Hippocampal formation (tissue), 2 donors: ENCODE measurements around the gene GABRA1.

ENCODE experiments used
- DNase-seq, 2 donors: peaks; one replicate each; lab custom pipeline; 2025; lab: John Stamatoyannopoulos, UW

Gene GABRA1

DNA sequence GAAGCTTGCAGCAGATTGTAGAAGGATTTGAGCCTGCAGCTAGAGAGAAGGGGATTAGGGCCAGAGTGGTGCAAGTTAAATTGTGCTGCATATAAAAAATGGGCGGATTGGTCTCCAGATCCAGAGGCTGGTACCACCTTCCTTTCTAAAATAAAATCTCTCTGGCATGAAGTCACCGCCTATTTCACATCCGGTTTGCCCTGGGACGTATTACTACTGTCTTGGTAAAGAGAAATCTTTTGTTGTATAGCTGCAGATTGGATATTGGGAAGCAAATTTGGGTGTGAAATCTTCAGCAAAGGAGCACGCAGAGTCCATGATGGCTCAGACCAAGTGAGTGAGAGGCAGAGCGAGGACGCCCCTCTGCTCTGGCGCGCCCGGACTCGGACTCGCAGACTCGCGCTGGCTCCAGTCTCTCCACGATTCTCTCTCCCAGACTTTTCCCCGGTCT is at the start of gene GABRA1:
Gene GABRA1 (plus strand): TSS at position 180 of the 451 bp plus-strand sequence. CDS start 2,691 bp downstream, outside the sequence.
- DNase-seq: no peak

DNA sequence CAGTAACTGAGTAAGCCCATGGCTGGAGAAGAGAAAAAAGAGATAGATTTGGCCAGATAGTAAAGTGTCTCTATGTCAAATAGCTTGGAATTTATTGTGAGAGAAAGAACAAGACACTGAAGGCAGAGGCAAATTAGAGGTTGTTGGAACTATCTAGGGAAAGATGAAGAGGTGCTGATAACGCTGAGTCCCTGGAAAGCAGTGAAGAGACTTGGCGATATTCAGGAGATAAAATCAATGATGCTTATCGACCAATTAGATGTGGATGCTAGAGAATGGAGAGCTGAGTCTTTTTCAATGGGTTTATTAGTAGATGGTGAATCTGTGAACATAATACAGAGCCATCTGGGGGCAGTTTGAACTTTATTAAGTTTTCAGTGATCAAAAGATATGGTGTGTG is 48.6 kb upstream of the GABRA1 start:
- DNase-seq: no peak

DNA sequence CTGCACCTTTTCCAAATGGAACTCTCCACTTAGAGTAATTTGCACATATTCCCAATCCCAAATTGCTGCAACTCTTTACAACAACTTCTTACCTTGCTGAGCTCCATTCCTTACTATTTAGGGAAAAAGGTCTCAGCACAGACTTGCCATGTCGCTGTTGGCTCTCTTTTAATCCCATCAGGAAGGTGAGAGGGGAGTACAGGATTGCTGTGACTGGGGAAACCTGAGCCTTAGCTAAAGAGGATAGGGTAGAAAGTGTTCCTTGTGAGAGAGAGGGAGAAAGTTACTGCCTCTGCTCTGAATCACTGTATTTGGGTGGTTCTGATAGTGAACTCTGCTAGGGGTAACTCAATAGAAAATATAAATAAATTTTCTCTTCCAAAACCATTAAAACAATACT is 43.7 kb upstream of the GABRA1 start:
- DNase-seq: no peak

DNA sequence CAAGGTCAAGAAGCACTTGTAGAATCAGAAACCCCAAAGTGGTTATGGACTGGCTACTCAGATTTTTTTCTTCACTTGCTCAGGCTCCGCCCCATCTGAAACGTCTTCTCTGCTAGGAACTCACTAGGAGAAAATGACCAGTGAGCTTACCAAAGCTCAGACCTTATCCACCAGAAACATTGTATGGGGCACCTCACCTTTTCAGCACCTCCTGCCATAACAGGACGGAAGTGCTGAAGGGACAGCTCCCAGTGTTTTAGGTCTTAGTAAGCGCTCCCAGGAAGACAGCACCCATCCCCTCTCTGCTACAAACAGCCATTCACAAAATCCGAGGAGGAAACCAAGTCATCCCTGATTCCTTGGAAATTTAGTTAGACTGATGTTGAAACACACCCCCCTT is 1.2 kb upstream of the GABRA1 start:
- no peak for DNase-seq

DNA sequence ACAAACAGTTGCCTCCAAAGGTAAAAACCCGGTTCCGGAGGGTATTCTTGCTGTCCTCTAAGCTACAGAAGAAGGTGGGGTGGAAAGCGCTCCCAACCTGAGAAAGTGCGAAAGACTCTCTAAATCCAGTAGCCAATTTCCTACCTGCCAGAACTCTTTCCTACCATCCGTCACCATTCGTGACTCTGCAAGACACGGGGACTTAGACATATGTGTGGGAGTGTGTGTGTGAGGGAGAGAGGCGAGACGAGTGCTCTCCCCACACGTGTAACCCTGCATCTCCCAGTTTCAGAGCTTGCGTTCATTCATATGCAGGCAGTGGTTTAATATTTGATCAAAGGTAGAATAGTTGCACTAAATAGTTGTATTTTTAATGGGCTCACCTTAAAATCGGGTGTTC is 473 bp upstream of the GABRA1 start:
- no peak for DNase-seq

DNA sequence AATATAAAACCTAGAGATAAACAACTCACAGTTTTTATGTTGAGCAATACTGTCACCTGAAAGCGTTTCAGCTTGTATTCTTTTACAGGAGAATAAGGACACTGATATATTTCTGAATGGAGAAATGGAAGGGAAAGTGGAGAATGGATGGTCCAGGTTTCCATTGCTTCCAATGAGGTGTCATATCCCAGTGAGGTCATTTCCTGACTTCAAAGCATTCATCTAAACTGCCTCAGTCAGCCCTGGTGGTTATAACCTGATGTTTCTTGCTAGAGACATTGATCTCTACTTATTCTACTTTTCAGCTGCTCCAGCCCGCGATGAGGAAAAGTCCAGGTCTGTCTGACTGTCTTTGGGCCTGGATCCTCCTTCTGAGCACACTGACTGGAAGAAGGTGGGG is 2.6 kb downstream of the GABRA1 start:
- no peak for DNase-seq

DNA sequence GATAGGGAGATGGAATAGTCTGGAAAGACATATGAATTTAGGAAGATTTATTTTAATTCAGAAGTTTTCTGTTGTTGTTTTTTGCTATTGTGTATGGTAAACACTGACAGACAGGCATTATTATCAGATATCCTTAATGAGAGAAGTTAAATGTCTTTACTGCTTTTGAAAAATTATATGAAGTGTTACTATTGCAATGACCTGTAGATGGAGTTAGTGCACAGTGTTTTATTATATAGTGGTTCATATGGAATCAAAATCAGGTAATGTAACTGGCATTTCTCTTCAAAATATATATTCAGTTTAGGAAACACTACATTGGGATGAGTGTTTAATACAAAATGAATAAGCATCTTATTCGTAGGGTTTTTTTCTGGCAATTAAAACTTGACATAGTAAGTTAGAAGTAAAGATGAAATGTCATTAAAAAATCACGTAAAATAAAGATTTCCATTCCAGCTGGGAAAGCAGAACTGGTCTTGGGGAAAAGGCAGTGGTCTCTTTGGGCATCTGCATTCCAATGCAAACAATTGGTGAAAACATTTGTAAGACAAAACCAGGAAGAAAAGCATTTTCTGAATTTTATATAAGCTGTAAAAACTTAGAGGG is 3.9 kb downstream of the GABRA1 start:
- no peak for DNase-seq

DNA sequence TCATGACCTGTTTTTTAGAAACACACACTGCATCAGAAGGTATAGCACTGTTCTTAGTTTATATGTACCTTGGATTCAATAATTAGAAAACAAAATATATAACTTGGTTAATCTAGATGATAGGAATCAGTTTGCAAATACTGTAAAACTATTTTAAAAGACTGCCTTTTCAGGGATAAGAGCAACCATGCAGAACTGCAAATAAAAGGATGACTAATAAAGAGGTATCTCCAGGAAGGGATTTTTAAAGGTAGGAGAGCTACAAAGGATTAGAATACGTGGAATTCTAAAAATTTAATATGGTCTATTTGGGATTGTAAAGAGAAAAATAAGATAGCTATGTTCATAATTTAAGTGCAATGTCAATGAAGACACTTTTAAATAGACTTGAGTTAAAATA is 9.4 kb downstream of the GABRA1 start:
- no peak for DNase-seq

DNA sequence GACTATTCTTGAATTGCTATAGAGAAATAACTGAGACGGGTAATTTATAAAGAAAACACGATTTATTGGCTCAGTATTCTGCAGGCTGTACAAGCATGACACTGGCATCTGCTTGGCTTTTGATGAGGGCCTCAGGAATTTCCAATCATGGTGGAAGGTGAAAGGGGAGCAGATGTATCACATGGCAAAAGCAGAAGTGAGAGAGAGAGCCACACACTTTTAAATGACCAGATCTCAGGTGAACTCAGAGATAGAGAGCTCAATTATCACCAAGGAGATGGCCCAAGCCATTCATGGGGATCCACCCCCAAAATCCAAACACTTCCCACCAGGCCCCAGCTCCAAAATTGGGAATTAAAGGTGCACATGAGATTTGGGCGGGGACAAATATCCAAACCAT is 15.3 kb downstream of the GABRA1 start:
- DNase-seq: no peak

DNA sequence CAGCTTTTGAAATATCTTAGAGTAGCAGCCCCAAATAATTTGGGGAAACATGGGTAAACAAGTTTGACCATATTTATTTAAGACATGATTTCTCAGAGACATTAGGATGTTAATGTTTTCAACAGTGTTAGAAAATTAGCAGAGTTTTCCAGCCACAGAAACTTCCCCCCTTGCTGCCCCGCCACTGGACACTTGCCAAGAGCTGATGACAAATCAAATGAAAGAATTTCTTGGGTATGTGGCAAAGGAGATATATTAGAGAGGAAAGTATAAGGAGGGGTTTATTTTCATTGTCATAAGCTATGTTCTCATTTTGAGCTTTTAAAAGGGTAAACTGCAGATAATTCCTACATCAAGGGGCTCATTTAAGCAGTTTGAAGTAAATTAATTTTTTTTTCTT is 15.9 kb downstream of the GABRA1 start:
- no peak for DNase-seq

DNA sequence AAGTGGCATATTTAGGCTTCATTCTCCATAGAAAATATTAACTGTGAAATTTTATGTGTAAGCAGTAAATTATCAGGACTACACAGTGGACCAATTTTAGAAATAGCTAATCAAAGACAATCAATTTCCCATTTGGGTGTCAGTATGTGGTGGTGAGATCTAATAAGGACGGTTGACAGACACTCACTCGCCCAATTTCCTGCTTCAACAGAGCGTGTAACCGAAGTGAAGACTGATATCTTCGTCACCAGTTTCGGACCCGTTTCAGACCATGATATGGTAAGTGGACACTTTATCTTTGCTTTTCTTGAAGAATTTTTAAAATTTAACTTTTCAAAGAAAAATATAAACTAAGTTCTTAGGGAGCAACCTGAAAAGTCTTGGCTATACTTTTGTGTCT is 17.6 kb downstream of the GABRA1 start:
- DNase-seq: no peak

DNA sequence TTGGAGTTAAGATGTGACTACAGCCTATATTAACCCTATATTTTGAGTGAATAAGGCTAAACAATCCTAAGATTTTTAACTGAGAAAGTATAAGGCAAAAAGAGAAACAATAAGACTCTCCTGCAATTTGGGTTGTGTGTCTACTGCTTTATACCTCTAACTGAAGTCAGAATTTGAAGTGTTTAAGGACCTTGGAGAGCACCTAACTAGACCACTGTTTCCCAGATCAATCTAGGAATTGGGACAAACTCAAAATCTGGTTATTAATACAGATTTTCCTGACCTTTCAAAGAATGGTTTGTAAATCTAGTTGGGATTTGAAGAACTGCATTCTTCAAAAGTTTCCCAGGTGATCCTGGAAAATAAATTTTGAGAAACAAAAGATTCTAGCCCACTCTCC is 42.1 kb downstream of the GABRA1 start:
- no peak for DNase-seq

DNA sequence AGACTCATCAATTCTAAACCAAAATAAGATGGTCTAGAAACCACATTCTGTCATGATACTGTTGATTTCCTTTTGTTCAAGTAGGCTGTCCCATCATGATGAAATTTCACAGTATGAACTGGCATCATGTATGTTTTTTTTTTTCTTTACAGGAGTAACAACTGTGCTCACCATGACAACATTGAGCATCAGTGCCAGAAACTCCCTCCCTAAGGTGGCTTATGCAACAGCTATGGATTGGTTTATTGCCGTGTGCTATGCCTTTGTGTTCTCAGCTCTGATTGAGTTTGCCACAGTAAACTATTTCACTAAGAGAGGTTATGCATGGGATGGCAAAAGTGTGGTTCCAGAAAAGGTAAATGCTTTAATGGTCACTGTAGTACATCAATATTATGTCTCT is 47.6 kb downstream of the GABRA1 start:
- no peak for DNase-seq

DNA sequence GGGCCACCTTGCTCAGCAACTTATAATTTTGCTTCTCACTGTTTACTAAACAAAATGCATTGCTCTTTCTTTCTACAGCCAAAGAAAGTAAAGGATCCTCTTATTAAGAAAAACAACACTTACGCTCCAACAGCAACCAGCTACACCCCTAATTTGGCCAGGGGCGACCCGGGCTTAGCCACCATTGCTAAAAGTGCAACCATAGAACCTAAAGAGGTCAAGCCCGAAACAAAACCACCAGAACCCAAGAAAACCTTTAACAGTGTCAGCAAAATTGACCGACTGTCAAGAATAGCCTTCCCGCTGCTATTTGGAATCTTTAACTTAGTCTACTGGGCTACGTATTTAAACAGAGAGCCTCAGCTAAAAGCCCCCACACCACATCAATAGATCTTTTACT is 49.1 kb downstream of the GABRA1 start:
- DNase-seq: no peak

DNA sequence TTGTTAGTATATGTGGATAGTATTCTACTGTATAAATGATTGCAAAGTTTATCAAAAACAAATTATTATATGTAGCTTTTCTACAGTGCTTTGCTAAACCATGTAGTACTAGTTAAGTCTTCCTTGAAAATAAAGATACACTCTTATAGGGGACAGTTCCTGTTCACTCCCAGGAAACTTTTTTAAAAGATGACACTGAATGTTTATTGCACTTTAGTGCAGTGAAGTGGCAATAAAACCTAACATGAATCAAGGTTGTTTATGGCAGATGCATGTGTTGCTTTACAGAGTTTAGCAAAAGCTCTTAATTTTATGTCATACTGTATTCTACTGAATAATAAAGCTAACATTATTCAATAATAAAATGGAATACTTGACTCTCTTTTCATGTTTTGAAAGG is 51.7 kb downstream of the GABRA1 start:
- no peak for DNase-seq

DNA sequence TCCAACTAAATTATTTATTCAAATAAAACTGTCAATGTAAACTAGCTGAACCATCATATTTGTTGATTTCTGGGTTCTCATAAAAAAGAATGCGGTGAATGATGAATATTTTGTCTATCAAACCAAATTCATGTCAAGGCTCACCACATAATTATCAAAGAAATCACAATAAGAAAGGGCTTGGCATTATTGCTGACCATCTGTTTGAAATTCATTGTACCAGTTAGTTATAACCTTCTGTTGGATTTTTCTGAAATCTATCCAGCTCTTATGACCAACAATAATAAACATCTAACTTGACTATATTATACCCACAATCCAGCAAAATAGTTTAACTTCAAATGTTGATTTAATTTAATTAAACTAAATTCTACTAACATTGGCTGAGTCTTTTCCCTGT is 53.1 kb downstream of the GABRA1 start:
- no peak for DNase-seq

DNA sequence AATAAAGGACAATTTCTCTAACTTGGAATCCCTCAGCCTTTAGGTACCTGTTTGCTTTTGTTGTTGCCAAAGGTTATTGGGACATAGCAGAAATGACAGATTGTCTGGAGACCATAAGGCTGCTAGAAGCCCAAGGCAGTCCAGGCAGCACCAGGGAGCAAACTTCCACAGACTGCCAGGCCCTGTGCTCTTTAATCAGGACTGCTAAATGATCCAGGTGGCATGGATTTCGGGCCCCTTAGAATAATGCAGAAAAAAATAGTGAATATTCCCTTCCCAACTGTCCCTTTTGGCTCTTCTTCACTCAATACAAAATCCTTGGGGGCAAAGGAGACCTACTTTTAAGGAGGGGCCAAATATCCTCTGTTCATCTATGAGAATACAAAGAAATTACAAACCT is 73.9 kb downstream of the GABRA1 start:
- DNase-seq: no peak

DNA sequence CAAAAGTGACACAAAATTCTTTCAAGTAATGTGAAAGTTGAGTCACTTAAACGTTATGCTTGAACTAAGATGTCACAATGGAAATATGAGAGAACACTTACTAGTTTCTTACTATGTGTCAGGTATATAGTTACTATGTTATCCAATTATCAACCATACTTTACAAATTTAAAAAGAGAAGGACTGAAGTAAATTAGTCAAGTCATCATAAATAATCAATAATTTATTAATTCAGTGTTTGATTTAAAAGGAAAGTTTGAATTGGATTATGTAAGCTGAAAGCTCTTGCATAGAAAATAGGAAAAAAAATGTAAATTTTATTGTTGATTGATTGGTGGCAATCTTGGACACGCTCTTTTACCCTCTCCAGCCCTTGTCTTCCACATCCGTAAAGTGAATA is 76.3 kb downstream of the GABRA1 start:
- DNase-seq: no peak

DNA sequence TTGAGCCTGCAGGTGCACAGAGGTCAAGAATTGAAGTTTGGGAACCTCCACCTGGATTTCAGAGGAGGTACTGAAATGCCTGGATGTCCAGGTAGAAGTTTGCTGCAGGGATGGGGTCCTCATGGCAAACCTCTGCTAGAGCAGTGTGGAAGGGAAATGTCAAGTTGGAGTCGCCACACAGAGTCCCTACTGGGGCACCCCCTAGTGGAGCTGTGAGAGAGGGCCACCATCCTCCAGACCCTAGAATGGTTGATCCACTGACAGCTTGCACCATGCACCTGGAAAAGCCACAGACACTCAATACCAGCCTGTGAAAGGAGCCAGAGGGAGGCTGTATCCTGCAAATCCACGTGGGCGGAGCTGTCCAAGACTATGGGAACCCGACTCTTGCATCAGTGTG is 78.0 kb downstream of the GABRA1 start:
- DNase-seq: no peak

DNA sequence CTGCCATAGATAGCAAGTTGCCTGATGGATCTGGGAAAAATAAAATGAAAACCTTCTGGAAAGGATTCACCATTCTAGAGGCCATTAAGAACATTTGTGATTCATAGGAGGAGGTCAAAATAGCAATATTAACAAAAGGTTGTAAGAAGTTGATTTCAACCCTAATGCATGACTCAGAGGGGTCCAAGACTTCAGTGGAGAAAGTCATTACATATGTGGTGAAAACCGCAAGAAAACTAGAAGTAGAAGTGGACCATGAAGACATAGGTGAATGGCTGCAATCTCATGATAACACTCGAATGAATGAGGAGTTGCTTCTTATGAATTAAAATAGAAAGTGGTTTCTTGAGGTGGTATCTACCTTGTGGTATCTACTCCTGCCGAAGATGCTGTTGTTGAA is 86.6 kb downstream of the GABRA1 start:
- DNase-seq: no peak

DNA sequence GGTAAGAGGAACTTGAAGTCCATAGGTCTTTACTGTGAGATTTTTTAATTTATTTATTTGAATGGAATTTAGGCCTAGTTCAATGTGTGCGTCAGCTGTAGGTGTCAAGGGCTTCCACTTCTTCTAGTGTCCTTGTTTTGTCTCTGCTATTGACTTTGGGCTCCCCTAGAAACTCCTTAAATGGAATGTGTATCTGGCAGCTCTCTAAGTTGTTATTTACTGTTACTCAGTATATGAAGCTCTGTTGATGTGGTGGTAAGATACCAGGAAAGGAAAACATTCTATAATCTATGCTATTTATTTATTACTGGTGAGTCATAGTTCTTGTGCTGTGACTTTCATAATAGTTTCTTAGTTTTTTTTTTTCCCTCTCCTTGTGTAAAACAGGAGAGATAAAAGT is 97.1 kb downstream of the GABRA1 start:
- DNase-seq: no peak

DNA sequence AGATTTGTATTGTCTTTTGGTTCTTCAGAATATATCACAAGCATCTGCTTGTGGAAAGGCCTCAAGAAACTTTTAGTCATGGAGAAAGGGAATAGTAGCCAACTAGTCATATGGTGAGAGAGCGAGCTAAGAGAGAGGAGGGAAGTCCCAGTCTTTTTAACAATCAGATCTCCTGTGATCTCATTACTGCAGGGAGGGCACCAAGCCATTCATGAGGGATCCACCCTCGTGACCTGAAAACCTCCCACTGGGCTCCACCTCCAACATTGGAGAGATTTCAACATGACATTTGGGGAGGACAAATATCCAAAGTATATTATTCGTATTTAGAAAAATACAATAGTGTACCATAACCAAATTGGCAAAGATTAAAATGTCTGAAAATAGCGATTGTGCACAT is 99.0 kb downstream of the GABRA1 start:
- no peak for DNase-seq
